ENCODE data around the gene SNAI3.

GRCh38 chr16:88701581-88702370 is 15.5 kb upstream of the SNAI3 start:
- TF ChIP-seq CTCF (IDR thresholded peaks at IDR 0.05) (no peak), SP1 (CRISPR knock-in tag; conservative IDR thresholded peaks at IDR 0.05) (no peak), ATF3 (CRISPR knock-in tag; conservative IDR thresholded peaks at IDR 0.05) (no peak), ZNF317 (CRISPR knock-in tag; IDR thresholded peaks at IDR 0.05; ENCODE audit: borderline replicate concordance, low read depth) (no peak), ELF4 (CRISPR knock-in tag; IDR thresholded peaks at IDR 0.05; ENCODE audit: low read depth) (no peak), NFYB (CRISPR knock-in tag; conservative IDR thresholded peaks at IDR 0.05; ENCODE audit: low read depth) (no peak), ZBTB21 (CRISPR knock-in tag; IDR thresholded peaks at IDR 0.05; ENCODE audit: borderline replicate concordance) (no peak), MAX (CRISPR knock-in tag; IDR thresholded peaks at IDR 0.05) (no peak), AR (CRISPR knock-in tag; IDR thresholded peaks at IDR 0.05) (no peak), HMGXB4 (CRISPR knock-in tag; IDR thresholded peaks at IDR 0.05) (no peak), NR1H2 (CRISPR knock-in tag; IDR thresholded peaks at IDR 0.05) (no peak)
